T47D (cell line): Measurements from ENCODE around the gene DDI1.
"Not testable (repeated sequence)": the region's sequence is repeated elsewhere in the genome, so short reads cannot be mapped to it uniquely, and the experiment has no call there.

Experiments used
- DNase-seq, 2 experiments: peaks; one replicate each; pipeline versions ENCODE4 v3.0.0 to v3.0.0-alpha.2; 2011 to 2012; ENCODE audit warnings: low read depth in 1 of 2, low spot score in 1 of 2
- JUND ChIP-seq: IDR thresholded peaks from 2 replicates; pipeline ENCODE4 v1.6.1; 2012; ENCODE audit warnings: low read depth
- in situ Hi-C: cut with HindIII; loops from 2 replicates; pipeline ENCODE4 v1.10.0; 2016; ENCODE audit warnings: low sequenced_read_pairs, low pct_unique_long_range_greater_than_20kb

DDI1 gene

DNA sequence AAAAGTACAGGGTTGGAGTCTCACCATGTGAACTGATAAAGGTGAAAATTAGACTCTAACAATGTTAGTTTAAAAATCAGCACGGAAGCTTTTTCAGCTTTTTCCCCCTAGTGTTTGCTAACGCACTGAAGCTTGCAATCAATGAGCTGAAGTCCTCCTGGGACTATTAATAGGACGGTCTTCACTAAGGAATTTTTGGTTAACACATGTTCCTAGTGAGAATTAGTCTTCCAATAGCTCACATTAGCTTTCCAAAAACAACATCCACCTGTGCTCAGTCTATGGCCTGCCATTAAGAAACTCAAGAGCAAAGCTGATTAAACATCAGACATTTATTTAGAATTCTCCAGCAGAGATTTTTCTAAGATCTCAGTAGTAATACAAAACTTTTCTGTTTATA lies 26.7 kb upstream of the DDI1 start:
- in situ Hi-C loops: no loop called here
- TF ChIP-seq JUND: no peak
- DNase-seq: no peak

GRCh38 chr11:104011044-104011443 lies 25.4 kb upstream of the DDI1 start:
- in situ Hi-C loops: no loop called here
- TF ChIP-seq JUND: no peak
- DNase-seq: no peak

- in situ Hi-C loops: no loop called here
- TF ChIP-seq JUND: no peak
- no peak for DNase-seq
These were observed 20.6 kb upstream of the DDI1 start for GRCh38 chr11:104015649-104016415.

DNA sequence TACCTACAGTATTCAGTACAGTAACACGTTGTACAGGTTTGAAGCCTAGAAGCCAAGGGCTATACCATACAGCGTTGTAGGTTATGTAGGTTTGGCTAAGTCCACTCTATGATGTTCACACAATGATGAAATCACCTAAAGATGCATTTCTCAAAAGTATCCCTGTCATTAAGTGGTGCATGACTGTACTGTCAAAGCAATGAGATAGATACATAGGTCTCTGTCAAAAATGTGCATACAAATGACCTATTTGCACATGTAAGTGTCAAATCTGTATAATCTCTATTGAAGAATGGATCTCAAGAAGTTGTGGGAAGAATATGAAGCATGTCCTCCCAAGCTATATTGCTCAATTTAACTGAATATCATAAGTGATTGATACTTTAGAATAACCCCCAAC lies 11.9 kb upstream of the DDI1 start:
- in situ Hi-C loops: no loop called here
- no peak for TF ChIP-seq JUND
- DNase-seq: no peak

DNA sequence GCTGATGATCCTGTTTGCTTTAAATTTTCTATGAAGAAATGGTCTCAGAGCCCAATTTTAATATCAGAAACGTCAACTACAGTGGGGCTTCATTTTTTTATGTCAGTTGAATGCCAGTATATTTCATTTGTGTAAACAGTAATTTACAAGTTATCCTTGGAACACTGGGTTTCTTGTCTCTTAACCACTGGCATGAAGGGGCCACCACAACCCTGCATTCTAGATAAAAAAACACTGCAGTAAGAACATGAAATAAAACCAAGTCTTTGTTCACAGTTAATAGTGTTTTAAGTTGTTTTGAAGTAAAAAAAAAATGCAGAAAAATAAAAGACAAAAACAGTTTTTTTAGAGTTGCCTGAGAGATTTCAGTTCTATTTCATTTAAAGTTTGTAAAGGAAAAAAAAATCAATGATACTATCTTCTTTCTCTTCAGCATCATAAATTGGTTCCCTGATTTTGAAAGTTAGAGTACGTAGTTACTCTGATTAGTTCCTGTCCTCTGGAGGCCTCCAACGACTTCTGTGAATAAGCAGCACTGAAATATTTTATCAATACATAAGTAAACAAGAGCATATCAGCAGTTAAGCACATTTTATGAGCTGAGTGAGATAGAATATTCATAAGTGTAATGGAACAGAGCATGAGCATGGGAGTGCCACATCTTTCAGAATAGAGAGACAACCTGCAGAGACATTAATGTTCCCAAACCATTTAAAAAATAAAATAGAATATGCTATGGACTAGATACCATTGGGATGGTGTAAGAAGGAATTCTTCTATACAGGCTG lies 7.8 kb upstream of the DDI1 start:
- in situ Hi-C loops: no loop called here
- TF ChIP-seq JUND: no peak
- DNase-seq: no peak

DNA sequence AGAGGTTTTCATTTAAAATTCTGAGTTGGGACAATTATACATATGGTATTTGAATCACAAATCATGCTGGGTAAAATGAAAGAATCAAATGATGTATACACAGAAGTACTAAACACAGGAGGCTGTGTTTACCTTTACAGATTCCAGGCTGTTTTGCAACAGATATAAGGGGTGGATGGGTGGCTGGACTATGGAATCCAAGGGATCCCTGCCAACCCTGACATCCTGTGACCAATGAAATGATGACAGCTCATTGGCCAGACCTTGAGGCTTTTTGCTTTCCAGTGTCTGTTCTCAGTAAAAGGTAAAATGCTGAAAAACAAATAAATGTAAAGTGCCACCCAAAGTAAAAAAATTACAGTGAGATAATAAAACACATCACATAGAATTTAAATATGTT lies 3.3 kb upstream of the DDI1 start:
- TF ChIP-seq JUND: no peak
- in situ Hi-C loops: no loop called here
- no peak for DNase-seq

GRCh38 chr11:104033561-104033960 lies 2.9 kb upstream of the DDI1 start:
- in situ Hi-C loops: no loop called here
- DNase-seq: no peak
- TF ChIP-seq JUND: no peak

DNA sequence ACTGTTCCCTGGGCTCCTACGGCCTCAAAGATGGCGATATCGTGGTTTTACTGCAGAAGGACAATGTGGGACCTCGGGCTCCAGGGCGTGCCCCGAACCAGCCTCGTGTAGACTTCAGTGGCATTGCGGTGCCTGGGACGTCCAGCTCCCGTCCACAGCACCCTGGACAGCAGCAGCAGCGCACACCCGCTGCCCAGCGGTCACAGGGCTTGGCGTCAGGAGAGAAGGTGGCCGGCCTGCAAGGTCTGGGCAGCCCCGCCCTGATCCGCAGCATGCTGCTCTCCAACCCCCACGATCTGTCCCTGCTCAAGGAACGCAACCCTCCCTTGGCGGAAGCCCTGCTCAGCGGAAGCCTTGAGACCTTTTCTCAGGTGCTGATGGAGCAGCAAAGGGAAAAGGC lies 555 bp downstream of the DDI1 start:
- TF ChIP-seq JUND: no peak
- peak in 1 of 2 experiments; percentile 58 for DNase-seq
- in situ Hi-C loops: no loop called here

DNA sequence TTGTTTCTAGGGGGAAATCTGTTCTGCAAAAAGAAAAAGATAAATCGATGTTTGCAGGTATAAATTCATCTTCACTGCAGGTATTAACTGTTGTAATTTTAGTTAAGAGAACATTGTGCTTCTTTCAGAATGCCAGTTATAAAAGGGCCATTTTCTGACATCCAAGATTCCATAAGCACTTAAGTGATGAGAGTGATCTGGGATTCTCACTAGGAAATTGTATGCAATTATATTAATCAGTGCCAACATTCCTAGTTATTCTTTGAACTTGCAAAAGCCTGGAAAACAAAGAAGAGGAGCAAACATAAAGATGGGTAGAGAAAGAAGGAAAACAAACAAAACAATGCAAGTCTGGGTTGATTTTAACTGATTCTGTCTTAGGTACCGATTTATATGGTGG lies 5.4 kb downstream of the DDI1 start:
- DNase-seq: no peak
- in situ Hi-C loops: no loop called here
- TF ChIP-seq JUND: no peak

- no peak for DNase-seq
- in situ Hi-C loops: no loop called here
- TF ChIP-seq JUND: no peak
These were observed 6.7 kb downstream of the DDI1 start for GRCh38 chr11:104043142-104043541.

DNA sequence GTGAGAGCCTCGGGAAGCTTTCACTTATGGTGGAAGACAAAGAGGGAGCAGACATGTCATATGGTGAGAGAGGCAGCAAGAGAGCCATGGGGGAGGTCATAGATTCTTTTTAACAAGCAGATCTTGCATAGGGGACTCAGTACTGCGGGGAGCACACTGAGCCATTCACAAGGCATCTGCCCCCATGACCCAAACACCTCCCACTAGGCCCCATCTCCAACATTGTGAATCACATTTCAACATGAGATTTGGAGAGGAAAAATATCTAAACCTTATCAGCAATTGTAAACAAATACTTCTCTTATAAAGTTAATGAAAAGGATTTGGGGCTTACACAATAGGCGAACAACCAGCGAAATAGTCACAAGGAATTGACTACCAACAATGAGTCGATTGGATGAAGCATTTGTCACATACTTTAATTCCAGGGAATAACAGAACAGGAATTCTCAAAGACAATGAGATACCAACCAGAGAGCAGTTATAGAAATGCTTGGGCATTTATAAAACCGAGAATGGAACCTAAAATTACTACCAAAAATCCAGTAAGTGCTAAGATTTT lies 7.3 kb downstream of the DDI1 start:
- TF ChIP-seq JUND: no peak
- in situ Hi-C loops: no loop called here
- DNase-seq: no peak

- in situ Hi-C loops: no loop called here
- TF ChIP-seq JUND: no peak
- DNase-seq: no peak
These were observed 9.9 kb downstream of the DDI1 start for GRCh38 chr11:104046331-104046730.

DNA sequence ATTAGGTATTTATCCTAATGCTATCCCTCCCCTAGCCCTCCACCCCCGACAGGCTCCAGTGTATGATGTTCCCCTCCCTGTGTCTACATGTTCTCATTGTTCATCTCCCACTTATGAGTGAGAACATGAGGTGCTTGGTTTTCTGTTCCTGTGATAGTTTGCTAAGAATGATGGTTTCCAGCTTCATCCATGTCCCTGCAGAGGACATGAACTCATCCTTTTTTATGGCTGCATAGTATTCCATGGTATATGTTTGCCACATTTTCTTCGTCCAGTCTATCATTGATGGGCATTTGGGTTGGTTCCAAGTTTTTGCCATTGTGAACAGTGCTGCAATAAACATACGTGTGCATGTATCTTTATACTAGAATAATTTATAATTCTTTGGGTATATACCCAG lies 10.4 kb downstream of the DDI1 start:
- in situ Hi-C loops, DNase-seq: not testable (repeated sequence)
